ENCODE results near the gene CEBPG.

- no peak for TF ChIP-seq EZH2 (IDR thresholded peaks at IDR 0.05; ENCODE audit: borderline replicate concordance, low read depth, low read length, poor library complexity, severe bottlenecking)
- TF ChIP-seq, protein P1, sequence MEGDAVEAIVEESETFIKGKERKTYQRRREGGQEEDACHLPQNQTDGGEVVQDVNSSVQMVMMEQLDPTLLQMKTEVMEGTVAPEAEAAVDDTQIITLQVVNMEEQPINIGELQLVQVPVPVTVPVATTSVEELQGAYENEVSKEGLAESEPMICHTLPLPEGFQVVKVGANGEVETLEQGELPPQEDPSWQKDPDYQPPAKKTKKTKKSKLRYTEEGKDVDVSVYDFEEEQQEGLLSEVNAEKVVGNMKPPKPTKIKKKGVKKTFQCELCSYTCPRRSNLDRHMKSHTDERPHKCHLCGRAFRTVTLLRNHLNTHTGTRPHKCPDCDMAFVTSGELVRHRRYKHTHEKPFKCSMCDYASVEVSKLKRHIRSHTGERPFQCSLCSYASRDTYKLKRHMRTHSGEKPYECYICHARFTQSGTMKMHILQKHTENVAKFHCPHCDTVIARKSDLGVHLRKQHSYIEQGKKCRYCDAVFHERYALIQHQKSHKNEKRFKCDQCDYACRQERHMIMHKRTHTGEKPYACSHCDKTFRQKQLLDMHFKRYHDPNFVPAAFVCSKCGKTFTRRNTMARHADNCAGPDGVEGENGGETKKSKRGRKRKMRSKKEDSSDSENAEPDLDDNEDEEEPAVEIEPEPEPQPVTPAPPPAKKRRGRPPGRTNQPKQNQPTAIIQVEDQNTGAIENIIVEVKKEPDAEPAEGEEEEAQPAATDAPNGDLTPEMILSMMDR (conservative IDR thresholded peaks at IDR 0.05; ENCODE audit: low read depth, low read length) = no peak
These were observed 39.3 kb downstream of the CEBPG start for GRCh38 chr19:33412601-33413425.
